GM23248 (cell line): ENCODE measurements around the gene FBXO9.

Experiments
- EZH2 ChIP-seq: fragments of 200-600 bp; sonication (generic); IDR thresholded peaks from 2 replicates; pipeline ENCODE4 v1.6.1; 2018; ENCODE audit warnings: antibody characterized with exemption, mild to moderate bottlenecking; ENCODE audit not compliant: insufficient read depth, poor library complexity, severe bottlenecking
- EZH2phosphoT487 ChIP-seq: fragments of 200-600 bp; sonication (generic); IDR thresholded peaks from 2 replicates; pipeline ENCODE4 v1.6.1; 2018; ENCODE audit warnings: antibody characterized with exemption, moderate library complexity, mild to moderate bottlenecking, low read depth; ENCODE audit not compliant: insufficient read depth

GRCh38 chr6:53066077-53066417 lies 843 bp downstream of the FBXO9 start:
- TF ChIP-seq EZH2 (no peak), EZH2phosphoT487 (no peak)
